Left colon (tissue), 2 donors: Measurements from ENCODE around the gene DAB1. TPM values are rescaled to one million over a fixed set of nuclear protein-coding genes. Genes with fewer than 3 reads are reported as not detected.

Experiments used
- ATAC-seq: fragments of 200-7000 bp; cut with Tn5 transposase; one replicate; pipeline ENCODE4 v1.9.1; 2020; ENCODE audit warnings: mild to moderate bottlenecking, moderate library complexity
- DNase-seq, 2 donors: peaks; one replicate each; pipeline ENCODE4 v3.0.0-alpha.2; 2020
- intact Hi-C, 2 donors: fragments of 100-400 bp; cut with DNase I in 1 of 2; cut with micrococcal nuclease in 1 of 2; formaldehyde crosslinking; loops; one replicate each; pipeline versions ENCODE4 v1.11.2 to v1.14.0; 2022; cut with DNase I, micrococcal nuclease
- total RNA-seq, 2 donors: library from RNA; stranded (reverse); fragmentation: NEBNext Ultra II Directional; extraction: Animal tissue kit (Norgen Biotek cat#: 25700); gene quantifications; one replicate each; pipeline ENCODE4 v1.2.1, GENCODE V29; 2021
- donor health status: DM: no; HTN: no; CAD: no.
- donor health status: DM: yes; HTN: yes; CAD: no.

Gene DAB1
- total RNA-seq, 2 donors from 2014 or later: 0.64 to 2.2 TPM

DNA sequence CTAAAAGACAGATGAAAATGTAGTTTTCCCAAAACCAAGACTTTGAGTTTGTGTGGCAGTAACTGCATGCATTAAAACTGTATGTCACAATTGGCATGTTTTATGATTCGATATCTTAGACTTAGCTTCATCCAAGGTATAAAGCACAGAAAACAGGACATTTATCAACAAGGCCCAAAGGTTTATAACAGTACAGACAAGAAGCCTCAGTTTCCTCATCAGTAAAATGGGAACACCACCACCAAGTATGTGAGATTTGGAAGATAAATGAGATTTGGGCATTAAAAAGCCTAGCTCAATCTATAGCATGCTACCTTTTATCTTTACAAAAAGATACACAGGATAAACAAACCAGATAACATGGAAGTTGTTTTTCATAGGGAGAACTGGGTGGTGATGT, 128.5 kb downstream of the DAB1 start:
- intact Hi-C loops: no loop called here
- ATAC-seq: no peak
- DNase-seq: no peak

DNA sequence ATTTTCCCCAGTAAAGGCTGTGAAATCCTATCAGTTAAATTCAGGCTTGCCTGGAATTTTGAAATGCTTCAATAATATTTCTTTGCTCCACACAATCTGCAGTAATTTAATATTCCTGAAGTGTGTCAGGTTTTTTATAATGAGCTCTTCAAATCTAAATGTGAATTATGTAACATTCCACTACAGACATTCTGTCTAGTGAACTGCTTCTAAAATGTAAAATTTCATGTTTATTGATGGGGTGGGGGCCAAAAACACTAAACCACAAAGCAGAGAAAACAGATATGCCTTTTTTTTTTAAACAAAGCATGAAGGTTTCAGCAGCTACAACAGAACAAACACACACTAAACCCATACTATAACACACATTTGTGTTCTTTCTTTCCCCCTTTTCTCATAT, 129.7 kb downstream of the DAB1 start:
- ATAC-seq (no peak), DNase-seq (no peak)
- intact Hi-C loops: no loop called here

DNA sequence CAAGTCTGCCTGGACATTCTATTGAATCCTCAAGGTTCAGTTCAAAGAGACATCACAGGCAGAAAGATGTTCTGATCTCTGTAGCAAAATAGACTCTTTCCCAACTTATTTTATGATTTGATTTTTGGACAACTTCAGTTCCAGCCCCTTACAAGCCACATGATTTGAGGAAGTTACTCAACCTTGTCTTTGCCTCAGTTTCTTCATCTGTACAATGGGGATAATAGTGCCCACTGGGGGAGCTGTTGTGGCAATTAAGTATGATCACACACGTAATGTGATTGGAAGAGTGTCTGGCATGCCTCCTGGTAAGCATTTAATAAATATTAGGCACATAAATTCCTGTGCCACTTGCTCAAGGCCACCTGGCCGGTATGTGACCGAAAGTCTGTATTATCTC, 130.6 kb downstream of the DAB1 start:
- ATAC-seq (no peak), DNase-seq (no peak)
- intact Hi-C loops: no loop called here

DNA sequence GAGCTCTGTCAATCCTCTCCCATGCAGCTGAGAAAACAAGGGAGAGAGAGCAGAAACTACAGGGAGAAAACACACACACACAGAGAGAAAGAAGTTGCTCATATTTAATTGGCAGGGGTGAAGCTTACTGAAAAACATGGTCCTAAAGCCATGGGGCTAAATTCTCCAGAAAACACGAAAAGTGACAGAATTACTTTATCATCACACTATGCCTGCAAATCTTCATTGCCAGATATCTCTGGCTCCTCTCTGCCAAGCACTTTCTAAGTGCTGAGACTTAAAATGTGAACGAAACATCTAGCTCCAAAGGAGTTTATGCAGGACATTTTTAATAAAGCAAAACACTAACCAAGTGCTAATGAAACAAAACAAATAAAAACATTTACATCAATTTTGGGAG, 134.1 kb downstream of the DAB1 start:
- intact Hi-C loops: no loop called here
- ATAC-seq: no peak
- no peak for DNase-seq

DNA sequence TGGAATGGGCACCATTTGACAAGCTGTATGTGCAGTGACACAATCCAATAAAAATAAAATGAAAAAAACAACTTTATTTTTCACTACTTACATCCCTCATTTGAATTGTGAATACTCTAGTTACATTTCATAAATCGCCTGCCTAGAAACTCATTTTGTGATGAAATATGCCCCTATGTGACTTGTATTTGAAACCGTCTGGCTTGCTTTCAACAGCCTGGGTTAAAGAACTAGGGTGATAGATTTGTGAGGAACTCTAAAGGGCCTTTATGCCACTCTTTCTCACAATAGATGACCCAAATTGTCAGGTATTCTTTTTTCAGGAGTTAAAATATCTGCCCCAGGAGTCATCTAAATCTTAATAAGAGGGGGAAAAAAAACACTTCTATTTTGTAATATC, 137.9 kb downstream of the DAB1 start:
- no peak for DNase-seq
- intact Hi-C loops: no loop called here
- ATAC-seq: no peak

DNA sequence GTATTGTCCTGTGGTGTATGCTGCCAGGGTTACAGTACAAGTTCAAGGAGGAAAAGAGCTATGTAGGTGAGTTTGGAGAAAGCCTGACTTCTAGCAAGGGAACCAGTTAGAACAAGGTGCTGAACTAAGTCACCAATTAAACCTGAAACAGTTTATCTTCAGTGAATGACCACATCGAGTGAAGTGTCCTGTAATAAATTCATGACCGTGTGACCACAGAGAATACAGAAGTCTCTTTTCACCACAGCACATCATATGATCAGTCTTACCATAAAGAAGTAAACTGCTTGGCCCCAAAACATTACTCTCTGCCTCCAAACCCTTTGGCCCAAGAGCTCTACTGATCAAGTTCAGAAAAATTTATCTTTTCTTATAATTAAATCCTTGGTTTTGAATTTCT, 141.4 kb downstream of the DAB1 start:
- DNase-seq (no peak), ATAC-seq (no peak)
- intact Hi-C loops: no loop called here

DNA sequence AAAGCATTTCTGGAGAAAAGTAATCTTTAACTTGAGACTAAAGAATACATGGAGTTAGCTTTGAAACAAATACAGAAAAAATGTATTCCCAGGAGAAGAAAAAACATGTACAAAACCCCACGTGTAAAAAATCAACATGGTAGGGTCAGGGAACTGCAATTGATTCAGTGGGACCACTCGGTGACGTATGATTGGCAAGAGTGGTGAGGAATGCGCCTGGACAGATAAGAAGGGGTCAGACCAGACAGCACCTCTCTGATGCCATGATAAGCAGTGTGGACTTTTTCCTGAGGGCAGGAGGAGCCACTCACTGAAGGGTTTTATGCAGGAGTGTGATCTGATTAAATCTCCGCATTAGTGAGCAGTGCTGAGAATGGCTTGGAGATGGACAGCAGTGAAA, 142.5 kb downstream of the DAB1 start:
- no peak for ATAC-seq
- DNase-seq: no peak
- intact Hi-C loops: no loop called here

DNA sequence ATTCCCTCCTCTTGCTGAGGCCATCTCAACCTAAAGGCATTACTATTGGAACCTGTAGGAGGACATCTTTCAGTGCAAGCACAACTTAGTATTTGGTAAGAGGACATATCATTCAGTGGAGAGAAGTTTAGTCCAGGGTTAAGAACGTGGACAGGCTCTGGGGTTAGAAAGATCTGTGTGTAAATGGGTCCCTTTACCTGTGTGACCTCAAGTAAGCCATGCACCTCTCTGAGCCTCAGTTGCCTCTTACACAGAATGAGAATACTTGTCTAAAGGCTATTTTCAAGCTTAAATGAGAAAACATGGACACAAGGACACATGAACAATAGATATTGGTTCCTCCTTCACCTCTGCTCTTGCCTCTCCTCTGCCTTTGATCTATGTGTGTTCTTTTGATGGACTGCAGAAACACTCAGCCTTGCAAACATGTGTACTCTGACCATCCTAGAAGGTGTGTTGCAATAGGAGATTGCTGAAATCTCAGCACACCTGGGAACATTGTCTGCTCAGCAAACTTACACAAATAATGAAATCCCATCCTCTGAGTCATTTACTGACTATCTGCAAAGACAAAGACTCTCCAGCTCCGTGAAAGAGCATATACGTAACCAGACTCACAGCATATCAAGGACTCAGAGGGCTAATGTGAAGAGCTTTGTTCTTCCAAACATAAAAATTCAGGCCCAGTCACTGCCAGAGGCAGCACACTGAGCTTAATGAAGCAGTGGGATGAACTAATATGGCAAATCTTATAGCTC, 143.8 kb downstream of the DAB1 start:
- intact Hi-C loops: no loop called here
- DNase-seq: no peak
- ATAC-seq: no peak

DNA sequence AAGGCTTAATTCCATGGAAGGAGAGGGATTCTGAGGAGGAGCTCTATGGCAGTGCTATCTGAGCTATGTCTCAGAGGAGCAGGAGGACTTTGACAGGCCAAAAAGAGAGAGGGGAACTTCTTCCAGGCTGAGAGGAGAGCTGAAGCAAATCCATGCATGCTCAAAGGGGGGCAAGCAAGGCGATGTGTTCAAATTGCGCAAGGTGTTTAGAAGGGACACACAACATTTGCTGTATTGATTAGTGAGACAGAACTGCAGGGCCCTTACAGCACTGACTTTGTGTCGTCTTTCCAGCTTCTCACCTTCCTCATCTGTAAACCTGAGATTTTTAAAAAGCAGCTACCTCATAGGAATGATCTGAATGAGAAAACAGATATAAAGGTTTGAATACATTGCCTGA, 145.3 kb downstream of the DAB1 start:
- no peak for DNase-seq

DNA sequence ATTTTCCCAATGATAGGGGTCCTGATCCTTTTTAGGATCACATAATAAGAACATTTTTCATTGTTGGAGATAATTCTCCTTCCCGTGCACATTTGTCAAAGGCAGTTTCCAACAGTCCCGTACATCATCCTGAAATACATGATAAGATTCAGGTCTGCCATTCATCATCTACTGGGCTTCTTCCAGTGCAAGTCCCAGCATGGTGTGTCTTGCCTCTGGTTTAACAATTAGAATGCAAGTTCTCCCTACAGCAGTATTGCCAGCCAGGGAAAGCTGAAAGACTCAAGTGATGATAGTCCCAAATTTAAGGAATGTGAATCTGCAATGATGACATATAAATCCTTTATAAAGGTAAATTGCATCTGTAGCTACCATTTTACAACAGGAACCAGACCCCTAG, 146.2 kb downstream of the DAB1 start:
- ATAC-seq (no peak), DNase-seq (no peak)
- intact Hi-C loops: no loop called here

More for the DNA sequence above, 145.3 kb downstream of the DAB1 start:
- no peak for ATAC-seq
- intact Hi-C loops: no loop called here

DNA sequence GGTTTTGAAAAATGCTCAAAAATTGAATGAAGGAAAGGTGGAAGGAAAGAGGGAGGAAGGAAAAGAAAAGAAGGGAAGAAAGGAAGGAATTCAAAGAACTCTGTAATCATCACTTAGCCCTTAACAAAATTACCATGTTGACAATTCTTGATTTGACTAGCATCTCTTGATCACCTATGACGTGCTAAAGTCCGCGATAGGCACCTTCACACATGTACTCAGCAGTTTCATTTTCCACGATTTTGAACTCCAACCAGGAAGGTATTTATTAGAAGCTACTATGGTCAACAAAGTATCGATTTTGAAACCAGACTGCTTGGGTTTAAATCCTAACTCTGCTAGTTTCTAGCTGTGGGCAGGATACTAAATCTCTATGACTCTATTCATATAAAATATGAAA, 146.9 kb downstream of the DAB1 start:
- DNase-seq: no peak
- no peak for ATAC-seq
- intact Hi-C loops: no loop called here

DNA sequence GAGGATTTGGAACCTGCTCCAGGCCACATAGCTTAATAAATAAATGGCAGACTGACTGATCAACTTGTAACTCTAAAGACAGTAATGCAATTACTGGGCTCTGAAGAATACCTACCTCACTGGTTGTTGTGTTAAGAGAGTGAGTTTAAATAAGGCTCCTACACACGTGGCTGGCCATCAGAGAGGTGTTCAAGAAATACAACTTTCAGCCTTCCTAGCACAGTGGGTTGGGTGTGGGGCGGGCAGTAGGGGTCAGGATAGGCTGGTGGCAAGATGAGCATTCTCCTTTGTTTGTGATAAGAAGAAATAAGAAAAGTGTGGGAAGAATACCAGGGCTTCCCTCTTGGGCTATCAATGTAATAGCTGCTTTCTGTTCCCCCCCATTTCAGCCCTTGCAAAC, 151.3 kb downstream of the DAB1 start:
- no peak for DNase-seq
- no peak for ATAC-seq
- intact Hi-C loops: no loop called here

DNA sequence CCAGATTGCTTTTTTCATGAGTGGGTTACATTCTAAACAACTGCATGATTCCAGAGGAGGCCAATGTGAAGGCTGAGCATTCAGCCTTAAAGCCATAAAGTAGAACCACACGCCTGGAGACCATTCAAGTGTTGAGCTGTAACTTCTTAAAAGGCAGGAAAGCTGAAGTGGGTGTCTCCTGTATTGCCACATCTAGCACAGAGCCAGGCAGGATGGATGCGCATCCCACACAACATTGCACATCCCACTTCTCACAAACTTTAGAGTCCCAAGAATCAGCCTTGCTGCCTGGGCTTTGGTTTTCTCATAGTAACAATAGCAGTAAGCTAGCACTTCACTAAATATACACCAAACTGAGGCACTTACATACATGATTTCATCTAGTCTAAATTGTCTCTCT, 151.7 kb downstream of the DAB1 start:
- intact Hi-C loops: no loop called here
- DNase-seq: no peak
- no peak for ATAC-seq

DNA sequence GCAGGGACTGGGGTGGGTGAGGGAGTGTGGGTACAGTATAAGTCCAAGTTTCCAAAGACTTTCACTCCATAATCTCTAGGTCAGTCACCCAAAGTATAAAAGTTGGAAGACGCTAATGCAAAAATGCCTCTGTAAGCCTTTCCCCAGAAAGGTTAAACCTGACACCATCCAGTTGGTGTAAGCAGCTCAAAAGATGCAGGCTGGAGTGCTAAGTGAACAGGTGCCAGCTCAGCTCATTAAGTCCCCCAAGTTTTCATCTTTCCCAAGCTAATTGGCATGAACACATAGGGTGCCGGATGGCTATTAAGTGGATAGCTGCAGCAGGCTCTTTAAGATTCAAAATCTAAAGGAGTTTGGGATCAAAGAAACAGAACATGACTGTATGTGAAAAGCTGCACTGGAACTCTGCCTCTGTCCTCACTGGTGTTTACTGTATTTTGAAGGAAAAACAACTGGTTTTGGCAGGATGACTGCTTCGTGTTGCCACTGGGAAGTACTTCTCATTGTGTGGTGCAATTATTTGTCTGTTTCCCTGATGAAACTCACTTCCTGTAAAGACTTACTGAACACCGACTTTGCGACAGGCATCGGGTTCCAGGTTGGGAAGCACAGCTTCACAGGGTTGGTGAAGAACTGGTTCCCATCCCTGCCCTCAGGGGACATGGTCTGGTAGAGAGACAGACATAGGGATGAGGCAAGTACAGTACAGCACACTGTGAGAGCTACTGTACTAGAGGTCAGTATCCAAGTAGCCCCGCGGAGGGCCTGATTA, 152.7 kb downstream of the DAB1 start:
- intact Hi-C loops: no loop called here
- no peak for ATAC-seq
- DNase-seq: no peak

DNA sequence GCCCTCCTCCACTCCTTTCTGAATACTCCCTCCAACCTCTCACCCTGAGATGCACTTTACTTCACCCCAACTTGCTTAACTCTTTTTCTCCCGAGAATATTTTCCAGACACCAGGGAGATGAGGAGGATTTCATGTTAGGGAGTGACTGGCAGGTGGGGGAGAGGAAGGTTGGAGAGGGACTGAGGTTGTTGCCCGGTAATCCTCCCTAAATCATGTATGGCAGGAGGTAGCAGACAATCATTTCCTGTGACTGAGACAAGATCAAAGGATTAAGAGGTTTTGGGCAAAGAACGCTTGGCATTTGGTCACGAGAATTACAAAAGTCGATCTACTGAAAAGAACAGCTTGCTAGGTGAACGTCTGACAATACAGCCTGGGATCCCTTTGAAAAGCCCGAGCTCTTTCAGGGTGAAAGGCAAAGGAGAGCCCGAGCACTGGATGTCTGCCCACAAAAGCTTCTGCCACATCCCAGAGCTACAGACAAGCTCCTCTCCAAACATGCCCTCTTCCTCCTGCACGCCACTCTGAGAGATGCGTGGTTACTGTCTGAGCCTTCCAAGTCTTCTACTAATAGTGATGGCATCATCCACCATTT, 154.1 kb downstream of the DAB1 start:
- DNase-seq: no peak
- intact Hi-C loops: no loop called here
- no peak for ATAC-seq

DNA sequence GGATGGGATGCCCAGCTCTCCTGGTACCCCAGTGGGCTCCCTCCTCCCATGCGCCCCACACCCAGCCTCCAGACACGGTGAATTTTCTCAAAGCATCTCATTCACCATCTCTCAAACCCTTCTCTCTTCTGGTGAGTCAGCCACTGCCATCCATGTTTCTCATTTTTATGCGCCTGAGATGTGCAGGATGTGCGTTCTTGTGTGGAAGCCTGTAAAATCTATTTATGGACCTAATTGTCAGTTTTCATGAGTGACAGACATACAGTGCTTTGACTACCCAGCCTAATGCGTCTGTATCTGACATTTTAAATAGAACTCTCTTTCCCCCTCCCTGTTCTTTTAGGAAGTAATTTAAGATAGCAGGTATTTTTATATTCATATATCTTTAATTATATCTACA, 158.8 kb downstream of the DAB1 start:
- intact Hi-C loops: no loop called here
- ATAC-seq (no peak), DNase-seq (no peak)

DNA sequence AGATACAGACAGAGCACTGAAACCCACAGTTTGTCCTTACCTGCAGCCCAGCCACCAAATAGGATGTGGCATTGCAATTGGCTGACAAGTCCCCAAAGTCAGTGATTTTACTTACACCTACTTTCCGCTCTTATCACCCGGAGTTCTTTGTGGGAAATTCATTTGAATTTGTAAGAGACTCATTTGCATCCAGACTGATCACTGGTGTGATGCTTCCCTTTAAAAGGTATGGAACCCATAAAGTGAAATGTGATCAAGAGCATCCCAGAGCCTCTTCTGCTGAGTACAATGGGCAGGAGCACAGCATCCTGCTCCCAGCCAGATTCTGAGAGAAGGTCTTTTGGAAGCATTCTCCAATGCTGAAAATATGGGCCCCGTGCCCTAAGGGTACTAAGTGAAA, 161.4 kb downstream of the DAB1 start:
- intact Hi-C loops: no loop called here
- ATAC-seq: no peak
- no peak for DNase-seq

DNA sequence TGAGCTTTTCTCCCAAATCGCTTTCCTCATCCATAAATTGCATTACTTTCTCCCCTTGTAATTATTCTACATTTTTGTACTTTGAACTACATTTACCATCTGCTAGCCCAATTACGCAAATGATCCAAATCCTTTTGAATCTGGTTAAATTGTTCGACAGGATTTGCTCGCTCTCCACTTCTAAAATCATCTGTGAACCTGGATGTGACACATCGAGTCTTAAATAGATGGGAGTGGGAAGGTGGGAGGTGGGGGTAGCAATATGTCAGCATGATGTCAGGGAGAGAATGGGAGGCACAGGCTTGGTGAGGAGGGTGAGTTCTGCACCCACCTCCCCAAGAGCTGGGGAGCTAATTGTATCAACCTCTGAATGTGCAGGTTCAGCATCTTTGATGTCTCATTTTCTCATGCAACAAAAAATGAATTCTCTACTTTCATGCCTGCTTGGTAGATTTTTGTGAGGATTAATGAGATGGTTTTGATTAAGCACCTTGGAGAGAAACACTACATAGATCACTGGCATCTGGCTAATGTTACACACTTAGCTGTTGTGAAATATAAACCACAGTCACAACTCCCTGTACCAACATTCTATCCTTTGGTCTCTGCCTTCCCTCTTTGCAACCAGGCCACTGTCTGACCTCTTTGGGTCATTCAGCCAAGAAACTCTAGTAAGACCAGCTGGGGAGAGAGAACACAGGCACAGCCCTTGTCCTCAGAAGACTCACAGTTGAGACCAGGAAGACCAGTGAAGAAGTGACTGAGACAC, 165.1 kb downstream of the DAB1 start:
- ATAC-seq (no peak), DNase-seq (no peak)
- intact Hi-C loops: no loop called here

DNA sequence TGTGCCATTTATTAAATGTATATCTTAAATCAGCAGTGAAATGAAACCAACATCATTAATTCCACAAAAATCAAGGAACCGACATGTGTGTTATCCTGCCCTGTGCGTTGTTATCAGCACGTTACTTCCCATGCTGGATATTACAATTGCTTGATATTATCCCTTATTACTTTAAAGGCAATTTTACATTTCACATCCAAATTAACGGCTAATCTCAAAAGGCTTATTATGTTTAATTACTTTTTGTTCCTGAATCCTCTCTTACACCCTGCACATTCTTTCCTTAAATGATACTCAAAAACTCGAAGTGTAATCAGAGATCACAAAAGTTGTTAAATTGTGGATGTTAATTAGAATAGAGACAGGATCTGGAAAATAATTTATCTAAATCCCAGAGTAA, 167.9 kb downstream of the DAB1 start:
- ATAC-seq (no peak), DNase-seq (no peak)
- intact Hi-C loops: no loop called here

DNA sequence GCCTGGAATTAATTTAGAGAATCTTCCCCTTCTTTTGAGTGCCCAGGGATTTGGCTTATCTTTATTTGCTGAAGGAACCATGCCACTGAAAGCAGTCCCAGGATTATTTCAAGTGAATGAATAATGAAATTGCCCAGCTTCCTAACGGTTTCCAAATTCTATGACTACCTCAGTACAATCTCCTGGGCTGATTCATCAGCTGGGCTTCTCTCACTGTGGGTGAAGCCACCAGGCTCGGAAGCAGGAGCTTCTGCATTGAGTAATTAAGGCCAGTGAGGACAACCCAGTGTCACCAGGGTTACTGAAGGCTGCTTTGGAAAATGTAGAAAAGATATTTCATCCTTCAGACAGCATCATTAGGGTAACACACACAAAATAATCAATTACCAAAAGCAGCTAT, 169.8 kb downstream of the DAB1 start:
- no peak for DNase-seq
- intact Hi-C loops: no loop called here
- ATAC-seq: no peak
